Stimulated activated CD4-positive, alpha-beta T cell treated with anti-CD3 and anti-CD28 coated beads, Interleukin-15, amount 100 ng/mL, for 48 hours (primary cell): ENCODE measurements around the gene SMPD2.
A peak's percentile ranks its signal among the peaks of the same experiment; 100 is the strongest.
"Not testable (repeated sequence)": the region's sequence is repeated elsewhere in the genome, so short reads cannot be mapped to it uniquely, and the experiment has no call there.

Source experiments
- DNase-seq, 2 donors: peaks; one replicate each; pipeline ENCODE4 v3.0.0-alpha.2; 2020; ENCODE audit warnings: low read depth in 2 of 2

SMPD2 gene

DNA sequence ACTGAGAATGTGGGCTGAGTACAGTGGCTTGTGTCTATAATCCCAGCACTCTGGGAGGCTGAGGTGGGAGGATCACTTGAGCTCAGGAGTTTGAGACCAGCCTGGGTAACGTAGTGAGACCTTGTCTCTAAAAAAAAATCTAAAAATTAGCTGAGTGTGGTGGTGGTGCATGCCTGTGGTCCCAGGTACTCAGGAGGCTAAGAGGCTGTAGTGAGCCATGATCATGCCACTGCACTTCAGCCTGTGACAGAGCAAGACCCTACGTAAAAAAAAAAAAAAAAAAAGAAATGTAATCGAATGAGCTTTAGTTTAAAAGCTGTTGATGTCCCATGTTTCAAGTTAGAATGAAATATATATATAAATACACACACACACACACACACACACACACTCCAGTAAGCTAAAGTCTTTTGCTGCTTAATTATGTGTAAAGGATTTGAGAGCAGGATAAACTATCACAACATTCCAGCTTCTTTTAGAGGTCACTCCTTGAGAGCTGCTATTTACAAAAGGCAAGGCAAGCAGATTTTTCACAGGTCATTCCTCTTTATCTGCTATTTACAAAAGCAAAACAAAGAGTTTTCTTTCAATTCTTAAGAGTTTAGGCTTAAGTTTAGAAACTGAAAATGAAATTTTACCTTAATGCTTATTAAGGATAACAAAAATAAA is 19.8 kb downstream of the SMPD2 start:
- no peak for DNase-seq

DNA sequence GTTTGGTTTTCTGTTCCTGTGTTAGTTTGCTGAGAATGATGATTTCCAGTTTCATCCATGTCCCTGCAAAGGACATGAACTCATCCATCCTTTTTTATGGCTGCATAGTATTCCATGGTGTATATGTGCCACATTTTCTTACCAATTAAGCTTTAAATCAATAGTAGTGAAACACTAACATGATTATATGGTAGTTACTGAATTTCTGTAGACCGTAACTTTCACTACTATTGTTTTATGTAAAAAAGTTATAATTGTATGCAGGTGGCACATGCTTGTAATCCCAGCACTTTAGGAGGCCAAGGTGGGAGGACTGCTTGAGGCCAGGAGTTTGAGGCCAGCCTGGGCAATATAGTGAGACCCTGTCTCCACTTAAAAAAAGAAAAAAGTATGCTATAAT is 20.7 kb downstream of the SMPD2 start:
- not testable (repeated sequence) for DNase-seq

DNA sequence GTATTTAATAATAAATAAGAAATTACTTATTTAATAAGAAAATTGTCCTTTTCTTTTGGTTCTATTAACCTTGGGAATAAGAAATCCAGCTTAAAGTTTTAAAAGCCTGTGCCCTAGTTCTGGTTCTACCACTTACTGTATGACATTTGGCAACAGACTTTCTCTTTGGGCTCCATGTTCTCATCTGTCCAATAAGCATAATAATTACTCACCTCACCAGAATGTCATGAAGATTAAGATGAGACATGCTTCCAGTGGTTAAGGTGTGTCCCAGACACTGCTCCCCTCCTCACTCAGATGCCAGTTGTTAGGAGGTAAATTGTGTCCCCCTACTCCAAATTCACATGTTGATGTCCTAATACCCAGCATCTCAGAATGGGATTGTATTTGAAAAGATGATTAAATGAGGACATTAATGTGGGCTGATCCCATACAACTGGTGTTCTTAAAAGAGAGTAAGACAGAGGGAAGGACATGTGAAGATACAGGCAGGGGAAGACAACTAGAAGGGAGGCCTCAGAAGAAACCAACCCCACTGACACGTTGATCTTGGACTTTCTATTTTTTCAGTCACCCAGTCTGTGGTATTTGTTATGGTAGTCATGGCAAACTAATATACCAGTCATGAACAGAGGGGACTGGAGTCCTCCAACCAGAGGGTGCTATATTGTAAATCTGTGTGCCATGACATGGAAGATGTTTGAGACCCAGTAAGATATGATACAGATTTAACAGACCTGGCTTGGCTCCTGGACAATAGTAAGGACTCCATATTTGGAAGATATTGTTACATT is 21.4 kb downstream of the SMPD2 start:
- DNase-seq: no peak

- no peak for DNase-seq
Measured at GRCh38 chr6:109465772-109466171, 25.2 kb downstream of the SMPD2 start.

DNA sequence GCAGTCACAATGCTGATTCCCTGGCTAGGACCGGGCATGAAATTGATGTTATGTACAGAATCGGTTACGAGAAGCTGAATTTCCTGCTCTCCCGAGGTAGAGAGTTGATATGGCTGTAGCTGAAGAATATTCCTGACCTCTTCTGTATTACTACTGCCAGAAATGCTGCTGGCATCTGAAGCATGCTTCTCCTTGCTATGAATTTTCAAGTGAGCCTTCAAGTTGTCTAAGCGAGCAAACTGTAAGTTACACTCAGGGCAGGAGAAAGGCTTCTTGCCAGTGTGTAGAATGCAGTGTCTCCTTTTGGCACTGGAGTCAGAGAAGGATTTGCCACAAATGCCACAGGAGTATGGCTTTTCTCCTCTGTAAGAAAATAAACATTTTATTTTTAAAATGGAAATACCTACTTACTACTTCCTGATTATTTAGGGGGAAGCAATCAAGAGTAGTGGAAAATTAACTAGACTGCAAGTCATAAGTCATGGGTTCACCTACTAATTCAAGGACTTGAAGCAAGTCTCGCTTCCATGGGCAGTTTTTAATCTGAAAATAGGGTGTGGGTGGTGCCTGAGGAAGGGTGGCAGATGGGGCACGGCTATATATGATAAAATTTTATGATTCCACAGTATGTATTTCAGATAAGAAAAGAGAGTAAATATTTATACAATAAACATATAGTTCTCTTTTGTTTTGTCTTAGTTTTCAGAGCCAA is 25.8 kb downstream of the SMPD2 start:
- DNase-seq: no peak

DNA sequence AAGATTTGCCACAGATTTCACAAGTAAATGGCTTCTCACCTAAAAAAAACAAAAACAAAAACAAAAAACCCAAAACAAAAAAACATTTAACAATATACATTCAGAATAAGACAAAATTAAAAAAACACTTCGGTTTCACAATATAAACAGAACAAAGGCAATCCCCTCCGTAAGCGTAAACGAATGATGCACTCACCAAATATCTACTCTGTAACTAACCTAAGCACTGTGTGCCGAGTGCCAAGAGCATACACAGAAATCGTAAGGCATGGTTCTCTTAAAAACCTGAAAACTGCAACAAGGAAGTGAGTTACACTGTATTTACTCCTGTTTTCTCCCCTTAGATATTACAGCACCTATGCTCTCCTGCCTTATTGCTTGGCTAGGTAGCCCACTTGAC is 27.2 kb downstream of the SMPD2 start:
- no peak for DNase-seq

- DNase-seq: no peak
Measured at GRCh38 chr6:109469591-109470189, 29.2 kb downstream of the SMPD2 start.

DNA sequence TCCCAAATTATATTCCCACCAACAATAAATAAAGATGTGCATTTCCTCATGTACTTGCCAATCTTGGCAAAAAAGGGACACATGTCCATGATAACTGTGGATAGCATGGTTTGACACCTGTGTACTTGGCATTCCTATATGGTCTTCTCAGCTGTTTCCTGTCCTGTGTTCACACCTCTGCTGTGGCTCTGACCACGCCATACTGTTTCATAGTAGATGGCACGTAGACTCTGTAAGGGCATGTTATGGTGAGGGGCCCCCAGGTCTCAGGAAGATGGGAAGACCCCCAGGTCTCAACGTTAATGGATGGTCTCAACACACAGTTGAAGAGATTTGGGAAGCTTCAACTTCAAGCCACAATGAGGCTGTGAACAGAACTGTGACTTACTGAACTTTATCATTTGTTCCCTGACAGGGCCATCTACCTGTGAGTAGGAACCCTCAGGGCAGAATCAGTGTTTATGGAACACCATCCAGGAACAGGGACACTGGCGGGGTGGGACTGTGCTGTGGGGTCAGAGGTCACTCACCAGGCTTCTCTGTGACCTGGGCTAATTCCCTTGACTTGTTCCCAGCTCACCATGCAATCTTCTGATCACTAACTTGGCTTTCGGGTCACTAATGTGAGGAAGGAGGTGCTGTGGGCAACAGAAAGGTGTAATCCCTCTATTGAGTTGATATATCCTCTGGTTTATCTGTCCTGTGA is 30.7 kb downstream of the SMPD2 start:
- no peak for DNase-seq

DNA sequence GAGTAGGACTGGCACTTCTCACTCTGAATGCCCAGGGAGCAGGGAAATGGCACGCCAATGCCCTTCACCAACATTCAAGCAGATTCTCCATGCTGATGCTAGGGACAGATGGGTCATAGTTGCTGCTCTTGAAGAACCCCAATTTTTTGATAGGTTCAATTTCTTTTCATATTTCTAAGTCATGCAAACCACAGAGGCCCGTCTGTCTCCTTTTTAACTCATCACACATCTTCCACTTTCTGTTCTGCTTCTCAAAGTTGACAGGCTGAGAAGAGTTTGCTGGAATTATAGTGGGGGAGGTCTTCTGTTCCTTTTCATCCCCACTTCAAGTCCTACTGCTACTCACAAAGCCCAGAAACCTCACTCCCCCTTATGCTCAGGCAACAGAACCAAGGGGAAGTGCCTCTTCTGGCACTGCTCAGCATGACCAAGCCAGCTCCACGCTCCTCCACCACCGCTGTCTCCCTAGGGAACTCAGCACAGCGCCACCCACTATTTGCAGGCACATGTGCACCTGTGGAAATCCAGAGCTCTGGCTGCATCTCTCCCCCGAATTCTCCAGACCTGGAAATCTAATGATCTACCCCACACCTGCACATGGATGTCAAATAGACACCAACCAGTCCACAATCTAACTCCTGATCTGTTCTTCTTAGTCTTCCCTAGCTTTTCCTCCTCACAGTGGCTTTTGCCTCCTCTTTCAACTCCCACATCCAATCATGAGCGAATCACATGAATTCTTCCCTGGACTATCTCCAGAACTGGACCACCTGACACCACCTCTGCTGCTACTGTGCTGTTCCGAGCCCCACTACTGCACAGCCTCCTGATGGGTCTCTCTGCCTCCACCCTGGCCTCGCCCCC is 31.8 kb downstream of the SMPD2 start:
- DNase-seq: no peak

- DNase-seq: no peak
Measured at GRCh38 chr6:109473120-109473519, 32.6 kb downstream of the SMPD2 start.

DNA sequence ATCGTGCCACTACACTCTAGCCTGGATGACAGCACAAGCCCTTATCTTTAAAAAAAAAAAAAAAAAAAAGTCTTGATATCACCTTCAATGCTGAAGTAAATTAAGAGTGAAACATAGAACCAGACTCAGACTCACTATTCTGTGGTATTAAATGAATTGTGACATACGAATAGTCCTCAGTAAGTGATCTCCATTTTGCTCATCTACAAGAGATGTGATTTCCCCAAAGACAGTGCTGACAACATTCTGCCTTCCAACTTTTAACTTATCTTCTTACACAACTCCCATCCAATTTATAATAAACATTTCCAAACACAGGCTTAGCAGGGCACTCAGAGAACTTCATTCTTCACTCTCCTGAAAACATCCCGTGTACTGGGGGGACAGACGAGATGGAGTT is 34.5 kb downstream of the SMPD2 start:
- DNase-seq: no peak

- DNase-seq: no peak
Measured at GRCh38 chr6:109475625-109476024, 35.1 kb downstream of the SMPD2 start.

DNA sequence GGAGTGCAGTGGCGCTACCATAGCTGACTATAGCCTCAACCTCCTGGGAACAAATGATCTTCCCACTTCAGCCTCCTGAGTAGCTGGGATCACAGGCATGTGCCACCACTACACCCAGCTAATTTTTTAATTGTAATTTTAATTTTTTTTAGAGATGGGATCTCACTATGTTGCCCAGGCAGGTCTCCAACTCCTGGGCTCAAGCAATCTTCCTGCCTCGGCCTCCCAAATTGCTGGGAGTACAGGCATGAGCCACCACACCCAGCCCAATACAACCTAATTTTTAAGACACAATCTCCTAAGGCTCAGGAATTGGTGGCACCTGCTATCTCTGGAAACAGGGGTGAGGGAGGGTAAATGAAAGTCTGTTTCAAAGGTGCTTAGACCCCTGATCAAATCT is 36.7 kb downstream of the SMPD2 start:
- DNase-seq: no peak

- DNase-seq: no peak
Measured at GRCh38 chr6:109477725-109478124, 37.2 kb downstream of the SMPD2 start.

GRCh38 chr6:109478222-109478805 is 37.8 kb downstream of the SMPD2 start:
- DNase-seq: no peak

- no peak for DNase-seq
Measured at GRCh38 chr6:109478841-109479624, 38.5 kb downstream of the SMPD2 start.

- DNase-seq: no peak
Measured at GRCh38 chr6:109480993-109481480, 40.5 kb downstream of the SMPD2 start.

GRCh38 chr6:109482905-109483734 is 42.6 kb downstream of the SMPD2 start, which contains the start of gene ZBTB24:
ZBTB24 (minus strand) TSS chr6:109483219; CDS start chr6:109482026, 1,193 bp downstream.
- peak; percentile 79 to 88 for DNase-seq

GRCh38 chr6:109483735-109484057 is 43.2 kb downstream of the SMPD2 start:
- DNase-seq: no peak
